HS-27A (cell line): ENCODE data around the gene HACE1.

Experiments
- DNase-seq: peaks from one replicate; pipeline ENCODE4 v3.0.0-alpha.2; 2012; ENCODE audit warnings: low read depth, missing footprints

The HACE1 gene

DNA sequence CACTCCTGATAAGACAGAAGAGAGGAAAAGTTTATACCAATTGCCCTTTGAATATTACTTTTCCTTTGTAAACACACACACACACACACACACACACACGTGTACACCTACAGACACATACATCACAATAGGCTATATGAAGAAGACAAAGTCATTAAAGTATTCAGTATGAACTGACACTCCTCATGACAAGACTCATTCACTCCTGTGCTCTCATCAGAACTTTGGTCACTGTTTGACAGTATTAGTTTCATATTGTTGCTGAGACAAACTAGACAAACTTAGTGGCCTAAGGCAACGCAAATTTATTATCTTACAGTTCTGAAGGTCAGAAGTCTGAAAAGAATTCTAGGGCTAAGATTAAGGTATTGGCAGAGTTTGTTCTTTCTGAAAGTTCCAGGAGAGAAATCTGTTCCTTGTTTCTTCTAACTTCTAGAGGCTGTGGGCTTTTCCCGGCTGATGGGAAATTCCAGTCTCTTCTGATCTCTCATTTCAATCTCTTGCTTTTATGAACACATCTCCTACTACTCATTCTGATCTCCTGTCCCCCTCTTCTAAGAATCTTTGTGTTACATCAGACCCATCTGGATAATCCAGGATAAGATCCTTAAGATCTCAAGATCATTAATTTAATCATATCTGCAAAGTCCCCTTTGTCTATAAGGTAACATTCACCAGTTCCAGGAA lies 171.3 kb downstream of the HACE1 start:
- DNase-seq = no peak

- DNase-seq = no peak
Measured at GRCh38 chr6:104686550-104687175, 173.1 kb downstream of the HACE1 start.

DNA sequence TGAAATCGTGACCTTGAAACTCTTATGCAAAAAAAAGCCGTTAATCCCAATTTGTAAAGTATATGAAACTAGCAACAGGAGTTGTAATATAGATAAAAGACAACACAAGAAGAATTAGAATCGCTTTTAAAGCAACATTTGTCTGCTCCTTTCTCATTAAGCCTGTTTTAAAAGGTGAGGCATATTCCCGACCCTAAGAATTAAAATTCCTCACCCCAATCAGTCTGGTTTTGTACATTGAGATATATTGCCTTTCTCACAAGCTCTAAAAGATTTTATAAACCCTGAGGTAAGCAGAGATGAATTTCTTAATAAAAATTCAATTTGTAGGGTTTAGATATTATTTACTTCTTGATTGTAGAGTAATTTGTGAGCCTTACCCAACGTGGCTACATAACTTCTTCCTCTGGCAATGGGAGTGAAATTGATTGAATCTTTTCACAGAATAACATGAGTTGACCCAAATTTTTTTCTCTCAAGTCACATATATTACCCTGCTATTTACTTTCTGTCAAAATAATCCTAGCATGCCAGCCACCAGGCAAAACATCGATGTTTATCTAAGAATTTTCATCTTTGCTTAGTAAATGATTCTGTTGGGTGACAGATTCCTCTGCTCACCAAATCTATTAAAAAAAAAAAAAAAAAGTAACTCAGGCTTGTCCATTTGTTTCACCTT lies 173.7 kb downstream of the HACE1 start:
- no peak for DNase-seq

GRCh38 chr6:104684911-104685415 lies 174.8 kb downstream of the HACE1 start:
- no peak for DNase-seq

GRCh38 chr6:104683809-104684208 lies 175.9 kb downstream of the HACE1 start:
- no peak for DNase-seq

- DNase-seq = no peak
Measured at GRCh38 chr6:104682722-104683643, 176.7 kb downstream of the HACE1 start.

DNA sequence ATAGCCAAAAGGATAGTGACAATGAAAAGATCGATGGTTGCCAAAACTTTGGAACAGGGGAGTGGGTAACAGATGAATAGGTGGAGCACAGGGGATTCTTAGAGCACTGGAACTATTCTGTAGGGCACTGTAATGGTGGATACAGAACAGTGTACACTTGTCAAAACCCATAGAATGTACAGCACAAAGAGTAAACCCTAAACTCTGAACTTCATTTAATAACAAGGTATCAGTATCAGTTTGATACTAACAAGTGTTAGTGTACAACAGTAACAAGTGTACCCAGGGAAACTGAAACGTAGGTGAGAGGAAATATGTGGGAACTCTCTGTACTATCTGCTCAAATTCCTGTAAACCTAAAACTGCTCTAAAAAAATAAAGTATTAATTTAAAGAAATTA lies 179.2 kb downstream of the HACE1 start:
- DNase-seq = no peak

- DNase-seq = no peak
Measured at GRCh38 chr6:104679971-104680370, 179.7 kb downstream of the HACE1 start.
